HepG2 (cell line): ENCODE results near the gene E2F1. TPM values are rescaled to one million over a fixed set of nuclear protein-coding genes. Genes with fewer than 3 reads are reported as not detected.

ENCODE experiments used
- ATAC-seq: fragments of 200-7000 bp; cut with Tn5 transposase; 3 replicates; pipeline ENCODE4 v1.9.1; 2020; ENCODE audit warnings: mild to moderate bottlenecking, moderate library complexity
- BruUV-seq: library from RNA; stranded (reverse); fragments of 400-500 nt; replicated peaks from 2 replicates; lab custom pipeline; 2021; lab: Mats Ljungman, UMichigan
- CTCF ChIA-PET: fragments of 300-600 bp; formaldehyde crosslinking; extraction: SDS; loops from one replicate; lab custom pipeline; 2021; ENCODE audit warnings: low total read pairs, inconsistent platforms, low intra/inter-chr PET ratio; lab: Yijun Ruan, JAX
- POLR2A ChIA-PET: fragments of 350-600 bp; sonication (Branson Sonifier 250); formaldehyde crosslinking; loops from one replicate; lab custom pipeline; 2020; ENCODE audit warnings: antibody characterized with exemption, inconsistent platforms; lab: Yijun Ruan, JAX
- DNase-seq: peaks from one replicate; pipeline ENCODE4 v3.0.0-alpha.2; 2015; ENCODE audit warnings: low spot score
- FAIRE-seq: peaks from 3 replicates; lab custom pipeline; 2011; peaks lifted over from hg19 to GRCh38; lab: Jason Lieb, UNC
- H2AFZ ChIP-seq: one replicate; pipeline ENCODE4 v1.6.1; 2011; ENCODE audit warnings: low read length, inconsistent platforms
- H3K27ac ChIP-seq: fragments of 300-600 bp; 3 replicates; pipeline ENCODE4 v1.8.0; 2011; ENCODE audit warnings: mixed run types, mild to moderate bottlenecking, mixed read lengths, low read length, inconsistent platforms; ENCODE audit not compliant: insufficient read depth; ENCODE audit errors: extremely low read length
- H3K27me3 ChIP-seq, 2 experiments: fragments of 200-600 bp in 1 of 2; 2 replicates in 1 of 2; 3 replicates in 1 of 2; pipeline versions ENCODE4 v1.6.0 to v1.8.0; 2011; ENCODE audit warnings: low read length in 2 of 2, mild to moderate bottlenecking in 2 of 2, moderate library complexity in 2 of 2, inconsistent platforms in 1 of 2; ENCODE audit not compliant: insufficient read depth in 2 of 2, control insufficient read depth in 1 of 2
- H3K36me3 ChIP-seq, 2 experiments: fragments of 200-600 bp in 1 of 2; replicated peaks in 1 of 2; 2 replicates in 1 of 2; 3 replicates in 1 of 2; pipeline versions ENCODE4 v1.5.1 to v1.8.0; 2011; ENCODE audit warnings: low read length in 2 of 2, inconsistent platforms in 1 of 2; ENCODE audit not compliant: insufficient read depth in 2 of 2, control insufficient read depth in 1 of 2
- H3K4me1 ChIP-seq: 2 replicates; pipeline ENCODE4 v1.5.1; 2012; ENCODE audit warnings: low read length, inconsistent platforms; ENCODE audit not compliant: insufficient read depth
- H3K4me2 ChIP-seq: 2 replicates; pipeline ENCODE4 v1.6.0; 2011; ENCODE audit warnings: low read depth, low read length, inconsistent platforms
- H3K4me3 ChIP-seq, 3 experiments: fragments of 200-600 bp in 1 of 3; sonication (generic), shearing (Covaris generic) in 1 of 3; replicated peaks in 1 of 3; 2 replicates each; pipeline ENCODE4 v1.5.1; 2011 to 2016; ENCODE audit warnings: low read length in 3 of 3, inconsistent platforms in 2 of 3, low read depth in 2 of 3, mild to moderate bottlenecking in 2 of 3, control low read depth in 1 of 3, mixed read lengths in 1 of 3; ENCODE audit not compliant: insufficient read depth in 1 of 3
- H3K79me2 ChIP-seq: one replicate; pipeline ENCODE4 v1.6.1; 2011; ENCODE audit warnings: low read length, inconsistent platforms; ENCODE audit not compliant: insufficient read depth
- H3K9ac ChIP-seq: 2 replicates; pipeline ENCODE4 v1.6.0; 2011; ENCODE audit warnings: mild to moderate bottlenecking, low read depth, low read length, inconsistent platforms; ENCODE audit not compliant: insufficient read depth
- H3K9me3 ChIP-seq: 2 replicates; pipeline ENCODE4 v1.5.1; 2012; ENCODE audit warnings: mild to moderate bottlenecking, low read length
- H4K20me1 ChIP-seq: 2 replicates; pipeline ENCODE4 v1.6.0; 2011; ENCODE audit warnings: inconsistent platforms, mild to moderate bottlenecking, low read length, moderate library complexity; ENCODE audit not compliant: insufficient read depth
- AGO2 ChIP-seq: fragments of 200-400 bp; formaldehyde crosslinking; optimal IDR thresholded peaks from 2 replicates; pipeline ENCODE3; 2017; ENCODE audit warnings: mild to moderate bottlenecking, low read depth, low read length, moderate library complexity
- CREB1 ChIP-seq, 2 experiments: fragments of 450-650 bp in 1 of 2; IDR thresholded peaks; 2 replicates each; pipeline ENCODE4 v1.6.1; 2016 to 2017; ENCODE audit warnings: control low read depth in 1 of 2, mild to moderate bottlenecking in 1 of 2, missing compliant biosample characterization in 1 of 2, missing genetic modification characterization in 1 of 2
- EEA1 ChIP-seq: sonication (generic); formaldehyde crosslinking; IDR thresholded peaks from 2 replicates; pipeline ENCODE4 v1.5.1; 2020; ENCODE audit warnings: mild to moderate bottlenecking, missing genetic modification reagents, borderline replicate concordance
- HNRNPLL ChIP-seq: fragments of 200-400 bp; formaldehyde crosslinking; IDR thresholded peaks from 2 replicates; pipeline ENCODE4 v1.6.1; 2017; ENCODE audit warnings: mild to moderate bottlenecking, low read depth, low read length; ENCODE audit not compliant: poor library complexity, severe bottlenecking
- IKZF4 ChIP-seq: sonication (generic); formaldehyde crosslinking; IDR thresholded peaks from 2 replicates; pipeline ENCODE4 v1.5.1; 2020; ENCODE audit warnings: borderline replicate concordance, mild to moderate bottlenecking, low read depth, missing genetic modification reagents; ENCODE audit errors: not compliant biosample characterization
- MYC ChIP-seq: sonication (generic); formaldehyde crosslinking; IDR thresholded peaks from 2 replicates; pipeline ENCODE4 v1.9.0; 2021; ENCODE audit warnings: missing genetic modification reagents, borderline replicate concordance
- NFE2L1 ChIP-seq: sonication (generic); formaldehyde crosslinking; IDR thresholded peaks from 2 replicates; pipeline ENCODE4 v1.4.0; 2020; ENCODE audit warnings: missing genetic modification reagents, mild to moderate bottlenecking, borderline replicate concordance
- NFKB2 ChIP-seq: sonication (generic); formaldehyde crosslinking; IDR thresholded peaks from 2 replicates; pipeline ENCODE4 v1.4.0; 2020; ENCODE audit warnings: missing genetic modification reagents, borderline replicate concordance
- NR2F6 ChIP-seq, 2 experiments: IDR thresholded peaks; 2 replicates each; pipeline ENCODE4 v1.6.1; 2016; ENCODE audit warnings: antibody characterized with exemption in 1 of 2, mild to moderate bottlenecking in 1 of 2
- PHF8 ChIP-seq: sonication (generic); formaldehyde crosslinking; IDR thresholded peaks from 2 replicates; pipeline ENCODE4 v1.5.0; 2020; ENCODE audit warnings: missing genetic modification reagents
- THYN1 ChIP-seq: sonication (generic); formaldehyde crosslinking; IDR thresholded peaks from 2 replicates; pipeline ENCODE4 v1.8.1; 2023; ENCODE audit warnings: low read depth, mild to moderate bottlenecking, moderate library complexity, missing genetic modification reagents, borderline replicate concordance
- ZBTB38 ChIP-seq: sonication (generic); formaldehyde crosslinking; IDR thresholded peaks from 2 replicates; pipeline ENCODE4 v1.5.1; 2020; ENCODE audit warnings: mild to moderate bottlenecking, missing genetic modification reagents
- ZNF329 ChIP-seq: sonication (generic); formaldehyde crosslinking; IDR thresholded peaks from 2 replicates; pipeline ENCODE4 v1.9.0; 2021; ENCODE audit warnings: low read depth, mild to moderate bottlenecking, missing genetic modification reagents
- ZNF609 ChIP-seq: sonication (generic); formaldehyde crosslinking; IDR thresholded peaks from 2 replicates; pipeline ENCODE4 v1.4.0; 2020; ENCODE audit warnings: mild to moderate bottlenecking, missing genetic modification reagents, borderline replicate concordance
- ZNF704 ChIP-seq: sonication (generic); formaldehyde crosslinking; IDR thresholded peaks from 2 replicates; pipeline ENCODE4 v1.8.1; 2023; ENCODE audit warnings: mild to moderate bottlenecking, inconsistent platforms, moderate library complexity, missing genetic modification reagents, borderline replicate concordance
- ZNF768 ChIP-seq: sonication (generic); formaldehyde crosslinking; IDR thresholded peaks from 2 replicates; pipeline ENCODE4 v1.4.0; 2020; ENCODE audit warnings: missing genetic modification reagents
- WGBS: methylation state at CpG from one replicate; pipeline ENCODE4 v1.1.6; 2017; ENCODE audit warnings: low lambda C conversion rate; 5-methylcytosine and 5-hydroxymethylcytosine counted together
- in situ Hi-C: cut with HindIII; loops from 2 replicates; pipeline ENCODE4 v1.10.0; 2017; ENCODE audit warnings: low pct_unique_long_range_greater_than_20kb; ENCODE audit not compliant: extremely low pct_ligation_motif_present
- intact Hi-C: fragments of 100-400 bp; cut with micrococcal nuclease; formaldehyde crosslinking; loops from one replicate; pipeline ENCODE4 v1.10.0; 2022; ENCODE audit not compliant: unreplicated experiment
- polyA plus RNA-seq, 8 experiments: library from polyadenylated mRNA; depleted of rRNA in 3 of 8; stranded (reverse) in 7 of 8; unstranded in 1 of 8; fragments of >200 nt; fragmentation: Illumina TruSeq in 4 of 8; extraction: Trizol in 4 of 8; gene quantifications; 2 replicates each; pipeline versions ENCODE4 v1.2.1 to v1.2.3, GENCODE V29; 2011 to 2016; ENCODE audit warnings: low read depth in 4 of 8, missing spikeins in 1 of 8, mixed read lengths in 1 of 8; ENCODE audit not compliant: insufficient read depth in 1 of 8
- total RNA-seq, 5 experiments: library from RNA; depleted of rRNA; stranded (reverse); fragments of >200 nt; fragmentation: Illumina TruSeq; extraction: Trizol; gene quantifications; 2 replicates each; pipeline ENCODE4 v1.2.3, GENCODE V29; 2016; ENCODE audit warnings: low read depth in 1 of 5

Gene E2F1
- total and polyA plus RNA-seq, 2 of the 13 experiments (the other 11 are each of a cell fraction or from before 2014, with no cell fraction given), result 25.5 to 39.4 TPM

DNA sequence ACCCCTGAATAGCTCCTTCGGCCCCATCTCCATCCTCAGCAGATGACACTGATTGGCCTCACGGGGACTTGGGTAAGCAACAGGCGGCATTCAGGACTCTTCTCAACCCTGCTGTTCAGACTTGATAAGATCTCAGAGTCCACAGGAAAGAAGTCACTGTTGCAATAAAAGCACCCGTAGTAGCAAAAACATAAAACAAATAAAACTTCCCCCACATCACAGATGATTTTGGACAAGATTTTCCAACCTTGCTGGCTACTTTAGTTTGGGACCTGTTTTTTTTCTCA, 41.2 kb downstream of the E2F1 start (continued):
- TF ChIP-seq ZNF609, result no peak
- no peak for TF ChIP-seq IKZF4 (CRISPR knock-in tag)

- FAIRE-seq, result no peak
- in situ Hi-C loops, result loop anchor here (10.0 kb wide), 1 partner anchor 130 kb away; no protein-coding TSS in a partner anchor
- H3K27me3 ChIP-seq, result no peaks in the 10 kb centered on the region
- no peaks in the 10 kb centered on the region for H3K79me2 ChIP-seq
- WGBS, result 97% methylated on average over 28 of the region's 28 CpGs
- H2AFZ ChIP-seq, result no peak overlapping the region
- no TSS peak for BruUV-seq
- no peak for DNase-seq
- no peak overlapping the region for H3K4me2 ChIP-seq
- no peaks in the 10 kb centered on the region; the same call in 1 of the 2 replicates for H4K20me1 ChIP-seq
- no peak overlapping the region for H3K4me3 ChIP-seq
- no peak overlapping the region for H3K27ac ChIP-seq
- ChIA-PET POLR2A (no interaction called here), CTCF (no interaction called here)
- H3K36me3 ChIP-seq, result peaks cover 32 to 47% of the 10 kb centered on the region in 2 experiments
- H3K9ac ChIP-seq, result no peak overlapping the region
- no peaks in the 10 kb centered on the region for H3K9me3 ChIP-seq
- intact Hi-C loops, result no loop called here
- H3K4me1 ChIP-seq, result peaks cover 6% of the 10 kb centered on the region; the same call in 1 of the 2 replicates
- no peak for ATAC-seq
- TF ChIP-seq ZNF329, result no peak
- no peak for TF ChIP-seq CREB1 (IDR thresholded peaks at IDR 0.05)
- TF ChIP-seq CREB1 (CRISPR knock-in tag; IDR thresholded peaks at IDR 0.05), result no peak
- TF ChIP-seq MYC, result 0 out of 2 replicates have a peak, but pooled peaks have one; percentile 18
- TF ChIP-seq AGO2, result peak; percentile 73
- no peak for TF ChIP-seq THYN1
- peak; percentile 22; the same call in 1 of the 2 replicates for TF ChIP-seq ZNF768 (CRISPR knock-in tag)
- 0 out of 2 replicates have a peak, but pooled peaks have one; percentile 19 for TF ChIP-seq NFE2L1 (CRISPR knock-in tag)
- 0 out of 2 replicates have a peak, but pooled peaks have one; percentile 36 for TF ChIP-seq EEA1 (CRISPR knock-in tag)
- TF ChIP-seq NR2F6 (IDR thresholded peaks at IDR 0.05), result no peak
- no peak for TF ChIP-seq NR2F6 (CRISPR knock-in tag; IDR thresholded peaks at IDR 0.05)
- 0 out of 2 replicates have a peak, but pooled peaks have one; percentile 28 for TF ChIP-seq ZNF704 (CRISPR knock-in tag)
- peak; percentile 25 for TF ChIP-seq HNRNPLL
- TF ChIP-seq ZBTB38 (CRISPR knock-in tag), result 0 out of 2 replicates have a peak, but pooled peaks have one; percentile 33
- TF ChIP-seq PHF8, result no peak
- TF ChIP-seq NFKB2 (CRISPR knock-in tag), result 0 out of 2 replicates have a peak, but pooled peaks have one; percentile 46
Observed at GRCh38 chr20:33644313-33645071, 41.7 kb downstream of the E2F1 start.
